ENCODE results near the gene HNRNPA1.

GRCh38 chr12:54232790-54233189 is 47.7 kb upstream of the HNRNPA1 start:
- TF ChIP-seq POLR2A (IDR thresholded peaks at IDR 0.05) (no peak), CTCF (IDR thresholded peaks at IDR 0.05) (no peak)
